ENCODE data around the gene DDX19B.
A peak's percentile ranks its signal among the peaks of the same experiment; 100 is the strongest.
"Not testable (repeated sequence)": the region's sequence is repeated elsewhere in the genome, so short reads cannot be mapped to it uniquely, and the experiment has no call there.

DDX19B gene

DNA sequence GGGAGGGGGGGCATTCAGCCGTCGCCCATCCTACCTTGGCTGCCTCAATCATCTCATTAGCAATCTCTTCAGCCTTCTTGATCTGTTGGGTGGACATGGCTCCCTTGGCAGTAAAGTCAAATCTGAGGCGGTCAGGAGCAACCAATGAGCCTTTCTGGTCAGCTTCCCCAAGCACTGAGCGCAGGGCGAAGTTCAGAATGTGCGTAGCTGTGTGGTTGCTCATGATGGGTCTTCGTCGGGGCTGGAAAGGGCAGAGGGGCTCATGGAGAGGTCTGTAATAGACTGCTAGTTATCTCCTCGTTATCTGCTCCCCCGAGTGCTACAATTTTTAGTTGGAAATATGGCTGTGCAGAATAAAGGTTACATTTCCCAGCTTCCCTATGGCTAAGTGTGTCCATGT is 40.0 kb upstream of the DDX19B start (continued):
- TF ChIP-seq ZNF777 (tag by site-specific recombination; IDR thresholded peaks at IDR 0.05; ENCODE audit: borderline replicate concordance) (no peak), ZNF311 (tag by site-specific recombination; IDR thresholded peaks at IDR 0.05; ENCODE audit: borderline replicate concordance) (no peak)

DNA sequence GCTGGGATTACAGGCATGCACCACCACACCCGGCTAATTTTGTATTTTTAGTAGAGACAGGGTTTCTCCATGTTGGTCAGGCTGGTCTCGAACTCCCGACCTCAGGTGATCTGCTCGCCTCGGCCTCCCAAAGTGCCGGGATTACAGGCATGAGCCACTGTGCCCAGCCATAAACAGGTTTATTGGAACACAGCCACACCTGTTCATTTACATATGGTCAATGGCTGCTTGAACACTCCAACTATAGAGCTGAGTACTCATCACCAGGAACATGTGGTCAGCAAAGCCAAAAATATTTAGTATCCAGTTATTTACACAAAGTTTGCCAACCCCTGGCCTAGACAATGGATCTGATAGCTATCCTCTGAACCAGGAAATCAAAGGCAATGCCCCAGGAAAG is 39.1 kb upstream of the DDX19B start:
- H3K27ac ChIP-seq (ENCODE audit: extremely low read depth, low read depth, low read length); H3K4me1 ChIP-seq (ENCODE audit: control insufficient read depth, insufficient read depth, low read length); H3K9me3 ChIP-seq (ENCODE audit: control insufficient read depth, insufficient read depth, low read depth, low read length); POLR2A ChIA-PET; H3K4me3 ChIP-seq (ENCODE audit: low read depth, low read length): not testable (repeated sequence)
- peaks cover 76 to 96% of the 10 kb centered on the region in 2 experiments for H3K36me3 ChIP-seq (ENCODE audit: control insufficient read depth in 2 of 2, insufficient read depth in 1 of 2, low read length in 2 of 2)
- CTCF ChIA-PET = interaction anchor here (0.6 to 4.4 kb wide), 3 partner anchors 7 to 394 kb away, joined by 3 to 24 read pairs (median 3); partner anchors contain the start of gene EXOSC6

DNA sequence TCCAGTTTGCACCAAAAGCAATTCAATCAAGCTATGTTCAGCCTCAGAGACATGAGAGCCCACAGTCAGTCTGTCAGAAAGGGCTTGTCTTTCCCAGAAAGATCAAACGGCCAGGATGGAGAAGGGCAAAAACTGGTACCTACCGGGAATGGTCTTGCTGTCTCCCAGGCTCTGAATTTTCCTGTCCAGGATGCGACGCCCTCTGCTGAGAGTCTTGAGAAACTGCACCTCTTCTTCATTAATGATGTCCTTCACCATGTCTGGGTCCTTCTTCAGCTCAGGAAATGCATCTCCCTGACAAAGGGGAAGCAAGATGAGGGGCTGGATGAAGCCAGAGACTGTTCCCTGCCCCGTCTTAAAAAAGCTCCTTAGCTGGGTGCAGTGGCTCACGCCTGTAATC is 31.5 kb upstream of the DDX19B start:
- Histone ChIP-seq H3K9me3 (ENCODE audit: control insufficient read depth, insufficient read depth, low read depth, low read length) (no peaks in the 10 kb centered on the region), H3K27ac (ENCODE audit: extremely low read depth, low read depth, low read length) (no peak overlapping the region), H3K36me3 (ENCODE audit: control insufficient read depth in 2 of 2, insufficient read depth in 1 of 2, low read length in 2 of 2) (peaks cover 78 to 91% of the 10 kb centered on the region in 2 experiments), H3K4me3 (ENCODE audit: low read depth, low read length) (no peak overlapping the region), H3K4me1 (ENCODE audit: control insufficient read depth, insufficient read depth, low read length) (no peaks in the 10 kb centered on the region)
- TF ChIP-seq ZNF221 (tag by site-specific recombination; IDR thresholded peaks at IDR 0.05; ENCODE audit: borderline replicate concordance) (no peak), ZNF792 (tag by site-specific recombination; IDR thresholded peaks at IDR 0.05) (no peak), ZBTB8A (tag by site-specific recombination; IDR thresholded peaks at IDR 0.05) (no peak), ZNF623 (tag by site-specific recombination; IDR thresholded peaks at IDR 0.05) (no peak), ZBTB21 (tag by site-specific recombination; IDR thresholded peaks at IDR 0.05) (no peak), ZBTB1 (tag by site-specific recombination; IDR thresholded peaks at IDR 0.05) (no peak), ZNF626 (tag by site-specific recombination; IDR thresholded peaks at IDR 0.05) (no peak), GLIS1 (tag by site-specific recombination; IDR thresholded peaks at IDR 0.05) (no peak), ZNF239 (tag by site-specific recombination; IDR thresholded peaks at IDR 0.05) (no peak), ZNF660 (tag by site-specific recombination; IDR thresholded peaks at IDR 0.05) (0 out of 2 replicates have a peak, but pooled peaks have one; percentile 42), ZNF416 (tag by site-specific recombination; IDR thresholded peaks at IDR 0.05) (no peak), ZBTB10 (tag by site-specific recombination; IDR thresholded peaks at IDR 0.05) (no peak), ZNF114 (tag by site-specific recombination; IDR thresholded peaks at IDR 0.05) (no peak), ZNF610 (tag by site-specific recombination; IDR thresholded peaks at IDR 0.05; ENCODE audit: borderline replicate concordance) (no peak), ZNF19 (tag by site-specific recombination; IDR thresholded peaks at IDR 0.05; ENCODE audit: low read depth) (no peak), ZNF10 (tag by site-specific recombination; IDR thresholded peaks at IDR 0.05) (peak; percentile 58; the same call in 1 of the 2 replicates), ZNF202 (tag by site-specific recombination; IDR thresholded peaks at IDR 0.05; ENCODE audit: borderline replicate concordance) (no peak), YY2 (tag by site-specific recombination; IDR thresholded peaks at IDR 0.05) (no peak), ZNF146 (tag by site-specific recombination; IDR thresholded peaks at IDR 0.05) (no peak), ZNF654 (tag by site-specific recombination; IDR thresholded peaks at IDR 0.05; ENCODE audit: low read depth) (0 out of 2 replicates have a peak, but pooled peaks have one; percentile 8), HOXC10 (CRISPR knock-in tag; IDR thresholded peaks at IDR 0.05) (no peak), PRDM1 (tag by site-specific recombination; IDR thresholded peaks at IDR 0.05) (no peak)
- CTCF ChIA-PET = interaction anchor here (0.6 to 2.6 kb wide), 12 partner anchors 8 to 278 kb away, joined by 3 to 19 read pairs (median 4); partner anchors contain the start of gene EXOSC6
- POLR2A ChIA-PET = interaction anchor here (0.6 to 1.6 kb wide), 3 partner anchors 16 to 121 kb away, joined by 3 to 5 read pairs (median 4); partner anchors contain the start of genes AARS1 and EXOSC6

DNA sequence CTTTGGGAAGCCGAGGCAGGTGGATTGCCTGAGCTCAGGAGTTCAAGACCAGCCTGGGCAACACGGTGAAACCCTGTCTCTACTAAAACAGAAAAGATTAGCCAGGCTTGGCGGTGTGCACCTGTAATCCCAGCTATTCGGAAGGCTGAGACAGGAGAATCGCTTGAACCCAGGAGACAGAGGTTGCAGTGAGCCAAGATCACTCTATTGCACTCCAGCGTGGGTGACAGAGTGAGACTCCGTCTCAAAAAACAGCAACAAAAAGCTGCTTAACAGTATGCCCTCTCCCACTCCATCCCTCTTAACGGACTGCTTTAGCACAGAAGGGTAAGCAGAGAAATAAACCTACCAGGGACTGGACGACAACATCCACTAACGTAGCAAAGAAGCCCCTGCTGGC is 31.1 kb upstream of the DDX19B start:
- H3K36me3 ChIP-seq (ENCODE audit: control insufficient read depth in 2 of 2, insufficient read depth in 1 of 2, low read length in 2 of 2) = peaks cover 78 to 92% of the 10 kb centered on the region in 2 experiments
- H3K9me3 ChIP-seq (ENCODE audit: control insufficient read depth, insufficient read depth, low read depth, low read length); H3K4me1 ChIP-seq (ENCODE audit: control insufficient read depth, insufficient read depth, low read length); H3K4me3 ChIP-seq (ENCODE audit: low read depth, low read length); H3K27ac ChIP-seq (ENCODE audit: extremely low read depth, low read depth, low read length): not testable (repeated sequence)
- ChIA-PET CTCF (interaction anchor here (0.6 to 2.6 kb wide), 13 partner anchors 9 to 277 kb away, joined by 3 to 19 read pairs (median 4); partner anchors contain the start of gene EXOSC6), POLR2A (interaction anchor here (0.6 to 1.6 kb wide), 2 partner anchors 21 to 120 kb away, joined by 4 to 5 read pairs; partner anchors contain the start of gene AARS1)

Data from HEK293 (cell line).